ENCODE measurements around the gene AKAP13. TPM values are rescaled to one million over a fixed set of nuclear protein-coding genes. Genes with fewer than 3 reads are reported as not detected.

The AKAP13 gene
- total RNA-seq, 1 donor from 2014 or later, result 145 TPM

GRCh38 chr15:85491691-85492090 is 111.3 kb downstream of the AKAP13 start:
- no peak overlapping the region for H3K4me3 Mint-ChIP-seq (ENCODE audit: unreplicated experiment)
- H3K9me3 Mint-ChIP-seq (ENCODE audit: unreplicated experiment), result no peaks in the 10 kb centered on the region
- no peaks in the 10 kb centered on the region for H3K36me3 Mint-ChIP-seq (ENCODE audit: unreplicated experiment)
- peaks cover 19% of the 10 kb centered on the region for H3K4me1 Mint-ChIP-seq (ENCODE audit: low read depth, unreplicated experiment)
- no peak for DNase-seq
- no peak overlapping the region for H3K27ac Mint-ChIP-seq (ENCODE audit: unreplicated experiment)
- TF ChIP-seq, protein P1, sequence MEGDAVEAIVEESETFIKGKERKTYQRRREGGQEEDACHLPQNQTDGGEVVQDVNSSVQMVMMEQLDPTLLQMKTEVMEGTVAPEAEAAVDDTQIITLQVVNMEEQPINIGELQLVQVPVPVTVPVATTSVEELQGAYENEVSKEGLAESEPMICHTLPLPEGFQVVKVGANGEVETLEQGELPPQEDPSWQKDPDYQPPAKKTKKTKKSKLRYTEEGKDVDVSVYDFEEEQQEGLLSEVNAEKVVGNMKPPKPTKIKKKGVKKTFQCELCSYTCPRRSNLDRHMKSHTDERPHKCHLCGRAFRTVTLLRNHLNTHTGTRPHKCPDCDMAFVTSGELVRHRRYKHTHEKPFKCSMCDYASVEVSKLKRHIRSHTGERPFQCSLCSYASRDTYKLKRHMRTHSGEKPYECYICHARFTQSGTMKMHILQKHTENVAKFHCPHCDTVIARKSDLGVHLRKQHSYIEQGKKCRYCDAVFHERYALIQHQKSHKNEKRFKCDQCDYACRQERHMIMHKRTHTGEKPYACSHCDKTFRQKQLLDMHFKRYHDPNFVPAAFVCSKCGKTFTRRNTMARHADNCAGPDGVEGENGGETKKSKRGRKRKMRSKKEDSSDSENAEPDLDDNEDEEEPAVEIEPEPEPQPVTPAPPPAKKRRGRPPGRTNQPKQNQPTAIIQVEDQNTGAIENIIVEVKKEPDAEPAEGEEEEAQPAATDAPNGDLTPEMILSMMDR (IDR thresholded peaks at IDR 0.05; ENCODE audit: partially characterized antibody, unreplicated experiment), result no peak
- no peaks in the 10 kb centered on the region for H3K27me3 Mint-ChIP-seq (ENCODE audit: unreplicated experiment)

DNA sequence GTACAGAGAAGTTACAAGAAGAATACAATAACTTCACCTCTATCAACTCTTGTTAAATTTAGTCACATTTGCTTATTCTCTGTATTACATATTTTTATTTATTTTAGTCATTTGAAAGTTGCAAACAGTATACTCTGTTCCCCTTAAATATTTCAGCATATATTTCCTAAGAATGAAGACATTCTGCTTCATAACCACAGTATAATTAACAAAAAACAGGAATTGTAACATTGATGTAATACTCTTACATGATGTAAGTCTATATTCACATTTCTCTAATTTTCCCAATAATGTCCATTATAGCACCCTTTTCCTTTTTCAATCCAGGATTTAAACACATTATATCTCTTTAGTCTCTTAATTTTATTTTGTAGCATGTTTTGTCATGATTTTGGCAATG is 112.0 kb downstream of the AKAP13 start:
- Mint-ChIP-seq H3K9me3 (ENCODE audit: unreplicated experiment) (no peaks in the 10 kb centered on the region), H3K36me3 (ENCODE audit: unreplicated experiment) (no peaks in the 10 kb centered on the region), H3K27ac (ENCODE audit: unreplicated experiment) (no peak overlapping the region), H3K27me3 (ENCODE audit: unreplicated experiment) (no peaks in the 10 kb centered on the region), H3K4me3 (ENCODE audit: unreplicated experiment) (no peak overlapping the region), H3K4me1 (ENCODE audit: low read depth, unreplicated experiment) (peaks cover 26% of the 10 kb centered on the region)
- TF ChIP-seq, protein P1 (IDR thresholded peaks at IDR 0.05; ENCODE audit: partially characterized antibody, unreplicated experiment), result no peak
- DNase-seq, result no peak

- Mint-ChIP-seq H3K27me3 (ENCODE audit: unreplicated experiment) (no peaks in the 10 kb centered on the region), H3K36me3 (ENCODE audit: unreplicated experiment) (no peaks in the 10 kb centered on the region), H3K4me3 (ENCODE audit: unreplicated experiment) (no peak overlapping the region), H3K27ac (ENCODE audit: unreplicated experiment) (no peak overlapping the region), H3K4me1 (ENCODE audit: low read depth, unreplicated experiment) (peaks cover 31% of the 10 kb centered on the region), H3K9me3 (ENCODE audit: unreplicated experiment) (no peaks in the 10 kb centered on the region)
- TF ChIP-seq, protein P1 (IDR thresholded peaks at IDR 0.05; ENCODE audit: partially characterized antibody, unreplicated experiment), result no peak
- DNase-seq, result no peak
These were observed 112.9 kb downstream of the AKAP13 start for GRCh38 chr15:85493260-85493659.

- H3K9me3 Mint-ChIP-seq (ENCODE audit: unreplicated experiment), result no peaks in the 10 kb centered on the region
- no peak for DNase-seq
- H3K36me3 Mint-ChIP-seq (ENCODE audit: unreplicated experiment), result no peaks in the 10 kb centered on the region
- H3K4me1 Mint-ChIP-seq (ENCODE audit: low read depth, unreplicated experiment), result peaks cover 40% of the 10 kb centered on the region
- no peak overlapping the region for H3K27ac Mint-ChIP-seq (ENCODE audit: unreplicated experiment)
- H3K4me3 Mint-ChIP-seq (ENCODE audit: unreplicated experiment), result no peak overlapping the region
- TF ChIP-seq, protein P1 (IDR thresholded peaks at IDR 0.05; ENCODE audit: partially characterized antibody, unreplicated experiment), result no peak
- H3K27me3 Mint-ChIP-seq (ENCODE audit: unreplicated experiment), result no peaks in the 10 kb centered on the region
These were observed 113.8 kb downstream of the AKAP13 start for GRCh38 chr15:85494048-85494777.

- TF ChIP-seq, protein P1 (IDR thresholded peaks at IDR 0.05; ENCODE audit: partially characterized antibody, unreplicated experiment), result no peak
- H3K27ac Mint-ChIP-seq (ENCODE audit: unreplicated experiment), result no peak overlapping the region
- peaks cover 47% of the 10 kb centered on the region for H3K4me1 Mint-ChIP-seq (ENCODE audit: low read depth, unreplicated experiment)
- H3K9me3 Mint-ChIP-seq (ENCODE audit: unreplicated experiment), result peaks cover 2% of the 10 kb centered on the region
- no peaks in the 10 kb centered on the region for H3K36me3 Mint-ChIP-seq (ENCODE audit: unreplicated experiment)
- no peaks in the 10 kb centered on the region for H3K27me3 Mint-ChIP-seq (ENCODE audit: unreplicated experiment)
- DNase-seq, result no peak
- no peak overlapping the region for H3K4me3 Mint-ChIP-seq (ENCODE audit: unreplicated experiment)
These were observed 114.7 kb downstream of the AKAP13 start for GRCh38 chr15:85495096-85495495.
